Skeletal muscle cell (primary cell): ENCODE data around the gene PHF24.
"Not testable (repeated sequence)": the region's sequence is repeated elsewhere in the genome, so short reads cannot be mapped to it uniquely, and the experiment has no call there.

Experiments
- DNase-seq: peaks from one replicate; pipeline ENCODE4 v3.0.0-alpha.2; 2010; ENCODE audit warnings: low read depth
- H3K4me3 ChIP-seq: 2 replicates; pipeline ENCODE4 v1.5.1; 2011; ENCODE audit warnings: low read depth, mild to moderate bottlenecking, control low read depth, low read length, moderate library complexity

Gene PHF24

DNA sequence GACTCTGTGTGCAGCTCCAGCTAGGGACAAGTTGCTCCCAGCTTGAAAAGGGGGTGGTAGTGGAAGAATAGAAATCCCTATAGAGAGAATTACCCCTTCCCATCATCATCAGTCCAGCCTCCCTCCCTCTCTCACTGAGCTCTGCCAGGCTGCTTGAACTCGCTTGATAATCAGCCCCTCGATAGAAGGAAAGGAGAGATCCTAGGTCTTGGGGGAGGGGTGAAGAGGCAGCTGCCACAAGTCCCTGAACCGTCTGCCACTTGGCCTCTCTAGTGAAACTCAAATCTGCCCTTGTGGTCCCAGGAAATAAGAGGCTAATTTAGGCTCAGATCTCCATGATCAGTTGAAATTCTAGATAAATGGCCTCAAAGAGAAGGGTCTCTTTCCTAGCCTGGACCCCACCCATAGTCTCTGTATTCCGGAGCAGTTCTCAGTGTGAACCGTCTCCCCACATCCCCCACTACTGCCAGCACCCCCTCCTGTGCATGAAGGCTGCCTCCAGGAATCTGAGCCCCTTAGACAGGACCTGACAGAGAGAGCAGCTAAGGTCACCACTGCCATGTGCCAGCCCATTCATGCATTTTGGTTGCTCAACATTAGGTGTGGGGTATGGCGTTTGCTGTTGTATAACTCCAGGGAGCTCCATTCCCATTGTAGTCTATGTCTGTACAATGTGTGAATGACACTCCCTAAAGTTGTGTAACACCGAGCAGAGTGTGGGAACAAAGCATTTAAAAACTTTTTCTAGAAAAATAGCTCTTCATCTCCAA, 37.0 kb downstream of the PHF24 start:
- peak; percentile 46 for DNase-seq

DNA sequence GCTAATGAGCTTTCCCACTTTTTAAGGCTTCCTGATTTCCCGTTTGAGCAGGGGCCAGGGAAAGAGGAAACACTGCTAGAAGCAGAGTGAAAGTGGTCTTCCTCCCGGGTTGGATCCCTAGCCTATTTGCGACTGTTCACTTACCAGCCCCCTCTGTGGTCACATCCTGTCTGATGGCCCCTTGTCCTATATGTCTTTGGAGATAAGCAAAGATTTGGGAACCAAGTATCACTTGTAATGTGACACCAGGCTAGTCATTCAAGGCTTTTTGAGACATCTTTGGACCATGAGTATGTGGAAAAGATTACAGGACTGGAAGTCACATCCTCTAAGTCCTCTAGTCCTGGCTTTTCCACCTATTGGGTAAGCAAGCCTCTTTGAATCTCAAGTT, 37.6 kb downstream of the PHF24 start:
- DNase-seq: no peak
- no peak overlapping the region for H3K4me3 ChIP-seq

More for the DNA sequence above, 37.0 kb downstream of the PHF24 start:
- H3K4me3 ChIP-seq: no peak overlapping the region

DNA sequence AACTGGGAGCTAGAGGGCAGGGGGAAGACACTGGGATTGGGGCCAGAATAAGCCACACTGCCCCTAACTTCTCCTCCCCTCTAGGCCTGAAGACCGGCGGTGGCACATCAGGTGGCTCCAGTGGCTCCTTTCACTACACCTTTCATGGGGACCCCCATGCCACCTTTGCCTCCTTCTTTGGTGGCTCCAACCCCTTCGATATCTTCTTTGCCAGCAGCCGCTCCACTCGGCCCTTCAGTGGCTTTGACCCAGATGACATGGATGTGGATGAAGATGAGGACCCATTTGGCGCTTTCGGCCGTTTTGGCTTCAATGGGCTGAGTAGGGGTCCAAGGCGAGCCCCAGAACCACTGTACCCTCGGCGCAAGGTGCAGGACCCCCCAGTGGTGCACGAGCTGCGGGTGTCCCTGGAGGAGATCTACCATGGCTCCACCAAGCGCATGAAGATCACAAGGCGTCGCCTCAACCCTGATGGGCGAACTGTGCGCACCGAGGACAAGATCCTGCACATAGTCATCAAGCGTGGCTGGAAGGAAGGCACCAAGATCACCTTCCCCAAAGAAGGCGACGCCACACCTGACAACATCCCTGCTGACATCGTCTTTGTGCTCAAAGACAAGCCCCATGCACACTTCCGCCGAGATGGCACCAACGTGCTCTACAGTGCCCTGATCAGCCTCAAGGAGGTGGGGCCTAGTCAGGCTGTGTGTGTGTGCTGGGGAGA, 38.3 kb downstream of the PHF24 start:
- H3K4me3 ChIP-seq: no peak overlapping the region

DNA sequence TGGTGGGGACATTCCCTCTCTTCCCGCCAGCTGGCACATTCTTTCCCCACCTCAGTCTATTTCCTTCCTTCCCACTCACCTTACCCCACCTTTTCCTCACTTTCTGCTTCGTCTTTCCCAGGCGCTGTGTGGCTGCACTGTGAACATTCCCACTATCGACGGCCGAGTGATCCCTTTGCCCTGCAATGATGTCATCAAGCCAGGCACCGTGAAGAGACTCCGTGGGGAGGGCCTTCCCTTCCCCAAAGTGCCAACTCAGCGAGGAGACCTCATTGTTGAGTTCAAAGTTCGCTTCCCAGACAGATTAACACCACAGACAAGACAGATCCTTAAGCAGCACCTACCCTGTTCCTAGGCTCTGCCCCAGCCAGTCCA, 38.8 kb downstream of the PHF24 start:
- no peak overlapping the region for H3K4me3 ChIP-seq

More for the DNA sequence above, 38.3 kb downstream of the PHF24 start:
- no peak for DNase-seq

DNA sequence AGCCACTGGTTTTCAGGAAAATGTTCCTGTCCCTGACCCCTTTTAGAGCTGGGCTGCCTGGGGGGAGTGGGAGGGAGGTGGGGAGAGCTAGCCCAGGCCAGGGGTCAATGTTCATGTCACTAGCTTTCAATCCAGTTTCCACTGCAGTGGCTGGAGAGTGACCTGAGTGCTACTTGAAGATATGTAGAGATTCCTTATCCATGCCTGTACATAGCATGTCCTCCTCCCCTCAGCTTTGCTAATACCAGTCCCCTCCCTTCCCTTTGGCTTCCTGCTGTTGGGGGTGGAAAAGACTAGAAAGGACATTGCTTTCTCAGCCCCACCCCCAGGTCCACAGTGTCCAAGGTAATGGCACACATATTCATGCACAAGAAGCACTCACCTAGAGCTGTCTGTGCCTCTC, 39.3 kb downstream of the PHF24 start:
- no peak for DNase-seq
- no peak overlapping the region for H3K4me3 ChIP-seq

More for the DNA sequence above, 38.8 kb downstream of the PHF24 start:
- DNase-seq: no peak

DNA sequence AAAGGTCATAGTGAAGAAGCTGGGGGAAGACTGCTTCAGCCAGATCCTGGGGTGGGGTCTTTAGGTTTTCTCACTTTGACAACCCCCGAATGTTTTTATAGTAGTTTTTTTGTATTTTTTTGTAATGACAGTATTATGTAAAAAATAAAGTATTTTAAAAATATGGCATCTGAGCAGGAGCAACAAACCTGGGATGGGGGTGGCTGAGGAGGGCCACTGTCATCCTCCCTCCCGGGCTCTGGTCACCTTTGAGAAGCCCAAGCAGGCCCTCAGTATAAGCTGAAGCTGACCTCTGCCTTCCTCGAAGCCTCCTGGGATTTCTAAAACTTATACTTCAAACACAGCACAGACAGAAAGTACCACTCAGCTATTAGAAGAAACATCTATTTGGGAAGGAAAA, 40.2 kb downstream of the PHF24 start:
- no peak for DNase-seq
- H3K4me3 ChIP-seq: no peak overlapping the region

DNA sequence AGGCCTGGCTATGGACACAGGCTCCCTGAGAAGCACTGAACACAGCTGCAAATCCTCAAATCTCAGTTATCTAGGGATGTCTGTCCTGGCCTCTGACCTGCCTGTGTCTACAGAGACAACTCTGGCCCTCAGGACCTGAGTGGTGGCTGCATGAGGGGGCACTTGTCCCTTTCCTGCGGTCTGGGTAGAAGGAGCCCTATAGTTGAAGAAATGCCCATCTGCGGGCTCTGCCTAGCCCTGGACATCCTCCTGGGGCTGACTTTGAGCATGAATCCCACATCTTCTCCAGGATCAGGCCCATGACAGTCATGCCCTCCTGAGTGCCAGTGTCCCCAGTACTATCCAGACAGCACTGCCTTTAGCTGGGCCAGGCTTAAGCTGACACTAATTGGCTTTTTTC, 41.5 kb downstream of the PHF24 start:
- DNase-seq: no peak
- H3K4me3 ChIP-seq: no peak overlapping the region

DNA sequence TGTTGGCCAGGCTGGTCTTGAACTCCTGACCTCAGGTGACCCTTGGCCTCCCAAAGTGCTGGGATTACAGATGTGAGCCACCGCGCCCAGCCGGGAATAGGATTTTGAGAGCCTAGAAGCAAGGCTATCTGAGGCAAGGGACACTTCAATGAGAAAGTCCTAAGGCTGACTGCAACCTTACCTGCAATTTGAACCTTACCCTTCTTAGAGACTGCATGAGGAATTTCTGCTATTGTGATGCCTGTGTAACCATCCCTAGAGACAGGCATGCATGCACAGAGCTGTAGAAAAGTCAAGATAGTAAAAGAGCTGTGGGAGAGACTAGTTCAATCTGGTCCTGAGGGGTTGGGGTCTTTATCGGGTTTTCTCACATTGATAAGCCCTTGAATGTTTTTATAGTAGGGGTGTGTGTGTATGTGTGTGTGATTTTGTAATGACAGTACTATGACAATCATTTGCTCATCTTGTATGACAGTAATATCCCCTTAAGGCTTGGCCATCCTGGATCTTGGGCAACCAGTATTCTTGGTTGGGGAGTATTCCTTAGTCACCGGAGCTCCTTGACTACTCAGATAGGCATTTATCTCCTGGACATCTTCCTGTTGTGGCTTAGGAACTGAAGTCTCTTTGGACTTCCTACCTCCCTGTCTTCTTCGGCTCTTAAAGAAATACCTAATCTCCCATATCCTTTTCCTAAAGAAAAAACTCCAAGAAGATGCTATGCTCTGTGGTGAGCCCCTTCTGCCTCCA, 42.6 kb downstream of the PHF24 start:
- no peak for DNase-seq
- H3K4me3 ChIP-seq: no peak overlapping the region

DNA sequence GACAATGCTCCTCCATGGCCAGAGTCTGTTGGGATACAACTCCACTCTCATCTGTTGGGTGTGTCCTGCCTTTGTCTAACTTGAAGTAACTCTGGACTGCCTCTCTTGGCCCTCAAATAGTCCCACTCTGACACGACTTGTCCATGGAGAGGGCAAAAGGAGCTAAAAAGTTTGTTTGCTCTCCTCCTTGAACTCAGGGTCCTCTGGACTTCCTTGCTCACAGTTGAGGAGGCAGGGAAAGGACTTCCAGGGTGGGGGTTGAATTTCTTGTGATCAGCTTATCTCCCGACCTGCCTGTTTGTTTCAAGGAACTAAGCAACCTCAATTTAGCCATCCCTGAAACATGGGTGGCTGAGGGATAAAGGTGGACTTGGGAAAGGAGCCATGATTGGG, 43.2 kb downstream of the PHF24 start:
- no peak overlapping the region for H3K4me3 ChIP-seq
- no peak for DNase-seq

DNA sequence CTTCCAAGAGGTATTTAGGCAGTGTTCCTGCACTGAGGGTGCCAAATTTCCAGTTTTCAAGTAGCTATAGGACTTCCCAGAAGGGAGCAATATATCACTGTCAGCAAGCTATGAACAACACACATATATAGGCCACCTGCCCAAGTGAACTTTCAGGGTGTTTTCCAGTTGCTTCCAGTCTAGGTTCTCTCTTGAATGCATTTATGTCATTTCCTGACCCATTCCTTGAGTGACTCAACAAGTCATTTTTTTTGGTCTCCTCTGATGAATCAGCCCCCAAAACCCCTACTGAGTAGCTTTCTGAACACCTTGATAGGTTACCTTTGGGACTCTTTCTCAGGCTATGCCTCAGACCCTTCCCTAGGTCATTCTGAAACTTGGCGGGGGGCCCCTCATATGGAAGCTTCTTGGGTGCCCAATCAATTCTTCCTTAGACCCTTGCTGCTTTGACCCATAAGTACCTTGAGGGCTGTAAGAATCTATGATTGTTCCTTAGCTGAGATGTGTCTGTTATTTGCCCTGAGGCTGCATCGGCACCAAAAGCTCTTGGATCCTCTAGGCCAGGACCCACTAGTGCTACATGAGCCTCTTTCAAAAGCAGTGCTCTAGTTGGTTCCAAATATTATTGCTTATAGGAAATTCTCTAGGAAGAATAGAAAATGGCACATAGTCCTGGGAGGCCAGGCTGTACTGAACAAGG, 43.9 kb downstream of the PHF24 start:
- no peak overlapping the region for H3K4me3 ChIP-seq
- no peak for DNase-seq

DNA sequence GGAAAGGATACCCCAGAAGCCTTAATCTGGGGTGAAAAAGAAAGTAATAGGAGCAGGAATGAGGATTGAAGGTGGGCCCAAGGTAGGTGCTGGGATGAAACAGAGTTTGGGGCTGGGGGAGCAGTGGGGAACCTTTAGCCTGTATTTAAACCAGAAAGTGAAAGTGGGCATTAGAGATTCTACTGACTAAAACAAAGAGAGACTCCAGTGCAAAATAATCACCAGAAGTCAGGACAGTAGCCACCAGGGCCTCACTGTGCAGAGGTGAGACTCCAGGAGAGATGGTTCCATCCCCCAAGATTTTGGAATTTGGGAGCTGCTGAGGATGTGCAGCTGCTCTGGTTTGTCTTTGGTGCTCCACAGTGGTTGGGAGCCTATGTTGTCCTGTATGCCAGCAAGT, 44.5 kb downstream of the PHF24 start:
- DNase-seq: no peak
- H3K4me3 ChIP-seq: no peak overlapping the region

DNA sequence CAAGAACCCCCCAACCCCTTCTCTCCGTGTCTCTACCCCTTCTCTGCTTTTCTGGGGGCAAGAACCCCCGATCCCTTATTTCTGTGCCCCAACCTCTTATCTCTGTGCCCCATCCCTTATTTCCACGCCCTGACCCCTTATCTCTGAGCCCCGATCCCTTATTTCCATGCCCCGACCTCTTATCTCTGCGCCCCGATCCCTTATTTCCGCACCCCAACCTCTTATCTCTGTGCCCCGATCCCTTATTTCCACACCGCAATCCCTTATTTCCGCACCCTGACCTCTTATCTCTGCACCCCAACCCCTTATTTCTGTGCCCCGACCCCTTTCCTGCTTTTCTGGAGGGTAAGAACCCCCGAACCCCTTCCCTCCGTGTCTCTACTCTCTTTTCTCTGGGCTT, 46.2 kb downstream of the PHF24 start:
- DNase-seq, H3K4me3 ChIP-seq: not testable (repeated sequence)

DNA sequence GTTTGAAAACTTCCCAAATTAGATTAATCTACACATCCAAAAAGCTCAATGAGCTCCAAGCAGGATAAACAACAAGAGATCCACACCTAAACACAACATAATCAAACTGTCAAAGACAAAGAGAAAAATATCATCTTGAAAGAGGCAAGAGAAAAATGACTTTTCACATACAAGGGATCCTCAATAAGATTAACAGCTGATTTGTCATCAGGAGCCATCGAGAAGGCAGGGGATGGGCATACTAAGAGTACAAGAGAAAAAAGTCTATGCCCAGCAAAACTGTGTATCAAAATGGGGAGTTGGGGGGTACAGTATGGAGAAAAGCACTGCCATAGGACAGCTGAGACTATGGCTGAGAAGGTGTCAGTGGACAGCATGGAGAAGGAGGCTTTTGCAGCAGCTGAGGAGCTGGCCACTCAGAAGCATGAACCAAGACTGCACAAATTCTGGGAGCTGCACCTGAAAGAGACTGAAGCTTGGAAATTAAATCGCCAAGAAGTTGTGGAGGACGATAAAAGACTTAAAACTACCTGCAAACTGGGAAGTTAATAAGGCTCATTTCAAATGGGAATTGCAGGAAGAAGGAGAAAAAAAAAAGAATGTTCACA, 52.4 kb downstream of the PHF24 start:
- H3K4me3 ChIP-seq: no peak overlapping the region
- DNase-seq: no peak

DNA sequence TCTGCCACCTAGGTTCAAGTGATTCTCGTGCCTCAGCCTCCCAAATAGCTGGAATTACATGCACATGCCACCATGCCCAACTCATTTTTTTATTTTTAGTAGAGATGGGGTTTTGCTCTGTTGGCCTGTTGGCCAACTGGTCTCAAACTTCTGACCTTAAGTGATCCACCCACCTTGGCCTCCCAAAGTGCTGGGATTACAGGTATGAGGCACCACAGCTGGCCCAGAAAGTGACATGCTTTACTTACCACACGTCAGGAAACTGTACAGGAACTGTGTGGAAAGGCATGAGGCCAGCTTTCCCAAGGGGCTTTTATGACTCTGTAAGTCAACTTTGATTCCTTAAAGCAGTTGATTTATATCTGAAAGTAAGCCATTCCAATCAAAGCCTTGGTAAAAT, 56.4 kb downstream of the PHF24 start:
- no peak for DNase-seq
- H3K4me3 ChIP-seq: no peak overlapping the region

DNA sequence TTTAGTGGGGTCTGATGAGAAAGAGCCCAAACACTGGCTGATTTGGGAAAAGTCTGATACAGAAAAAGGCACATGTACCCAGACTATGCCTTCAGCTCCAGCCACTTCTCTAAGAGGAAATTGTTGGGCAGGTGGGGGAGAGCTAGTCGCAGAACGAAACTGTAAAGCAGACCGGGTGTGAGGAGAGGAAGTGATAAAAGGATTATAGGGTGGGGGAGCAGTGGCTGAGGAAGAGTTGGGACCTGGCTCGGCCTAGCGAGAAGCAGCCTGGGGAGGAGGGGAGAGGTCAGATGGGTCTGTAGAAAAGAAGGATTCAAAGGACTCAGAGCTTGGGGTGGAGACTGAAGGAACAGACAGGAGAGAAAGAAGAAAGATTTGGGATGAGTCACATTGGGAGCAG, 65.4 kb downstream of the PHF24 start:
- not testable (repeated sequence) for DNase-seq, H3K4me3 ChIP-seq

DNA sequence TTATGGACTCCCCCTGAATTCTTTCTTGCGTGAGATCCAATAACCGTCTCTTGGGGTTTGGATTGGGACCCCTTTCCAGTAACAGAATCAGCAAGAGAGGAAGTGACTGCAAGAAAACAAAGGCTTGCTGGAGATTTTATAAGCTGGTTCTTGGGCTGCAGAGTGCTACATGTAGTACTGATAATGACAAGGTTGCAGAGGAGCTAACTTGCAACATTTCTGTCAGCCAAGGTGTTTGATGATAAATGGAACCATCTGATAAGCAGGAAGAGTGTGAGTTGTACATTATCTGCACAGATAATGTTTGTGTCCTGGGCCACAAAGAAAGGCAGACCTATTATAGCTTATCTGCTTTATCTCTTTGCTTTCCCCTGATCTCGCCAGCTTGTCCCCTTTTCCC, 68.6 kb downstream of the PHF24 start:
- no peak for DNase-seq
- no peak overlapping the region for H3K4me3 ChIP-seq

DNA sequence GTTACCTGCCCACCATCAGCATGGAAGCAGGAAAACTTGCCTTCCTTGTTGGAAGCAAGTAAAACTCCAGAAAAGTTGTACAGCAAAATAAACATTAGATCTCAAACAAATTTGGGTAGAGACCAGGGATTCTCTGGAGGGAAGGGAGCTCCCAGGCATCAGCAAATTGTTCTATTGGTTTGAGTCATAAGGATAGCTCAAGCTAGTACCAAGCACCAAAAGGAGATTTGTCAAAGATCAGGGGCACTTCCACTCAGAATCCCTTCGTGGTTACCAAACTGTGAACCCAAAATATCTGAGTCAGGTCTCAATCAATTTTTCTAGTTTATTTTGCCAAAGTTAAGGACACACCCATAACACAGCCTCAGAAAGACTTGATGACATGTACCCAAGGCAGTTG, 69.3 kb downstream of the PHF24 start:
- DNase-seq: no peak
- H3K4me3 ChIP-seq: no peak overlapping the region

DNA sequence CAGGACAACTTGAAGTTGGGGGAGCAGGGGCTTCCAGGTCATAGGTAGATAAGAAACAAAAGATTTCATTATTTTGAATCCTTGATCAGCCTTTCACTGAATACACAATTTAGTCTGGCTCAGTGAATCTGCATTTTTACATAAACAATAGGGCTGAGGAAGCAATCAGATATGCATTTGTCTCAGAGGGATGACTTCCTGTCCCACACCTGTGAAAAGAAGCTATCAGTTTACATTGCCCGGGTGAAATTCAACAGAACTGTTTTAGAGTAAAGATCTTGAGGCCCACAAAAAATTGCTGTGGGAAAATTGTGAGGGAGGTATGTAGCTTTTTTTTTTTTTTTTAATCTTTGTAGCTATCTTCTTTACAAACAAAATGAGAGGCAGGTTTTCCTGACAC, 69.8 kb downstream of the PHF24 start:
- DNase-seq: no peak
- H3K4me3 ChIP-seq: no peak overlapping the region

DNA sequence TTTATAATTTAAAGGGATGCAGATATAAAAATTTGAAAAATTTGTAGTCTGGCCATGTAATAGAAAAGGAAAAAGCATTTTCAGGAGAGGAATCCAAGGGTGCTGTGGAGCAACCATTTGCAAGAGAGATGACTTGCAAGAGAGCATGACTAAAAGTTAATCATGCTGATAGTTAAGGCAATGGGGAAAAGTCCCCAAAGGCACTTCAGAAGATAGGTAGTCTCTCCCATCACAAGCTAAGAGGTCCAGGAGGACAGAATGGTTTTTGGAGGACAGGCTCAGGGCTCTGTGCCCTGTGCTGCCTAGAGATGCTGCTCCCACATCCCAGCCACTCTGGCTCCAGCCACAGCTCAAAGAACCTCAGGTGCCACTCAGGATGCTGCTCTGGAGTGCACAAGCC, 70.3 kb downstream of the PHF24 start:
- no peak for DNase-seq
- no peak overlapping the region for H3K4me3 ChIP-seq

DNA sequence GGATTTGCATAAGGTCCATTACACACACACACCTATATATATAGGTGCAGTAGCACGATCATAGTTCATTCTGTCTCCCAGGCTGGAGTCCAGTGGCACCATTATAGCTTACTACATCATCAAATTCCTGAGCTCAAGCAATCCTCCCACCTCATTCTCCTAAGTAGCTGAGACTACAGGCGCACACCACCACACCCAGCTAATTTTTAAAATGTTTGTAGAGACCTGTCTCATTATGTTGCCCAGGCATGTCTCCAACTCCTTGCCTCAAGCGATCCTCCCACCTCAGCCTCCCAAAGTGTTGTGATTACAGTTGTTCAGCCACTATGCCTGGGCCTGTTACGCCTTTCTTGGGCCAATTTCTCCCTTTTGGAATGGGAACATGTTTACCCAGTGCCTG, 71.2 kb downstream of the PHF24 start:
- DNase-seq: no peak
- no peak overlapping the region for H3K4me3 ChIP-seq
